ENCODE results near the gene ARHGDIG. TPM values are rescaled to one million over a fixed set of nuclear protein-coding genes. Genes with fewer than 3 reads are reported as not detected.
"Not testable (repeated sequence)": the region's sequence is repeated elsewhere in the genome, so short reads cannot be mapped to it uniquely, and the experiment has no call there.

The ARHGDIG gene
- polyA plus RNA-seq, 4 donors: 1.9 to 5.6 (median 3.5) TPM

DNA sequence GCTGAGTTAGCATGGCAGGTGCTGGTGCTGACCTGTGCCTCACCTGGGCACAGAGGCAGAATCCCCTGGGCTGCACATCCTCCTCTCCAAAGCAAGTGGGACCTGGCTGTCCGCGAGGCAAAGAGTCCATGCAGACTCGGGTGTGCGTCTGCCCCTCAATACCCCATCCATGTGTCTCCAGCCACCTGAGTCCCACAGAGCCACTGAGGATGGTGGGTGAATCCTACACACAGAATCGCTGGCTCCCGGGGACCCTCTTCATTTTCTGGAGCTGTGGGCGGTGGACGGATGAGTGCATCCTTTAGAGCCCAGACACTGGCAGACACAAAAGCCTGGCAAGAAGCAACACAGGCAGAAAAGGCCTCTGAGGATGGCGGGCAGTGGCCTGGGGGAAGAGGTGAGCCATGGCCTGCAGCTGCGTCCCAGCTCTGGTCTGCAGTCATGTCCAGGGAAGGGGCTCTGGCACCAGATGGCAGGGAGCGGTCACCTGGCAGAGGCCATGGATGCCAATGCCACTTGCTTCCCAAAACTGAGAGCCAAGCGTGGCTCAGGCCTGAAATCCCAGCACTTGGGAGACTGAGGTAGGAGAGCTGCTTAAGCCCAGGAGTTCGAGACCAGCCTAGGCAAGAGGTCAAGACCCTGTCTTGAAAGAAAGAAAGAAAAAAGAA is 42.2 kb downstream of the ARHGDIG start:
- no peak for DNase-seq (ENCODE audit: low read depth in 4 of 4, low spot score in 3 of 4)

DNA sequence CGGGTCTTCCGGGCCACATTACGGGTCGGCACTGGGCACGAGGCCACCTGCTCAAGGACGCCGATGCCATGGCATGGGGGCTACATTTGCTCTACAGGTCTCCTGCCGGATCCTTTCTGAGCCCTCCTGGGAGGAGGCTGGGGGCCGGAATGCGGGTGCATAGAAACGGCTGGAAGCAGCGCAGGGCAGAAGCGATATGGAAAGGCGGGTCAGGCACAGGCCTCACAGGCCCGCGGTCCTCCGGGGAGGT is 43.7 kb downstream of the ARHGDIG start:
- no peak for DNase-seq (ENCODE audit: low read depth in 4 of 4, low spot score in 3 of 4)

DNA sequence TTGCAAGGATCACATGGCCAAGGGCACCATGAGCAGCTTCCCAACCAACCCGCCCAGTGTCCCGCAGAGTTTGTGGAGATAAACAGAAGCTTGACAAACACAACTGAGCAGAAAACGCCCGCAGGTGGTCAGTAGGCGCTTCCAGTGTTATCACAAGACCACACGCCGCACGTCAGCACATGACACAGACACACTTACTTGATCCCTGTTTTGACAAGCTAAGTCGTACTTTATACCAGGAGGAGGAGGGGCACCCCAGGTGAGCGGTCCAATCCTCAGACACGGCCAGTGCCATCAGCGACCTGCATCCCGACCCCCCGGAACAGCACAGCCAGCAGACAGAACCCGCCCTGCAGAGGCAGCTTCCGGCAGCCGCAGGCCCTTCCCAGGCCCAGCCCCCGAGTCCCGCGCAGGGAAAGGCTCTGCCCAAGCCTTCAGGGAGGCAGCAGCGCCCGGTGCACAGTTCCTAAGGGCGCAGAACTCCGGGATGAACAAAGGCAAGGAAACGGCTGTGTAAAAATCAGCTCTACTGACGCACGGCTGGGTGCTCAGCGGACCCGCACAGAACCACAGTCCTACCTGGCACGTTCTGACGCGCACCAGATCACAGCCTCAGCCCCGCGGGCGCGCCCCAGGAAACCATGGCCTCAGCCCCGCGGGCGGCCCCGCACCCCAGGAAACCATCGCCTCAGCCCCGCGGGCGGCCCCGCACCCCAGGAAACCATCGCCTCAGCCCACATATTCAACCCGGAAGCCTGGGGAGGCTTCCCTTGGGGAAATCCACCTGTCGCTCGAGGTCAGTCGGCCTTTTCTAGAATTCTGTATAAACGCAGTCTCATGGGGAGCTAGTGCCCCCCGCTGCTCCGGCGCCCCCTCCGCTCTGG is 44.3 kb downstream of the ARHGDIG start:
- no peak for DNase-seq (ENCODE audit: low read depth in 4 of 4, low spot score in 3 of 4)

DNA sequence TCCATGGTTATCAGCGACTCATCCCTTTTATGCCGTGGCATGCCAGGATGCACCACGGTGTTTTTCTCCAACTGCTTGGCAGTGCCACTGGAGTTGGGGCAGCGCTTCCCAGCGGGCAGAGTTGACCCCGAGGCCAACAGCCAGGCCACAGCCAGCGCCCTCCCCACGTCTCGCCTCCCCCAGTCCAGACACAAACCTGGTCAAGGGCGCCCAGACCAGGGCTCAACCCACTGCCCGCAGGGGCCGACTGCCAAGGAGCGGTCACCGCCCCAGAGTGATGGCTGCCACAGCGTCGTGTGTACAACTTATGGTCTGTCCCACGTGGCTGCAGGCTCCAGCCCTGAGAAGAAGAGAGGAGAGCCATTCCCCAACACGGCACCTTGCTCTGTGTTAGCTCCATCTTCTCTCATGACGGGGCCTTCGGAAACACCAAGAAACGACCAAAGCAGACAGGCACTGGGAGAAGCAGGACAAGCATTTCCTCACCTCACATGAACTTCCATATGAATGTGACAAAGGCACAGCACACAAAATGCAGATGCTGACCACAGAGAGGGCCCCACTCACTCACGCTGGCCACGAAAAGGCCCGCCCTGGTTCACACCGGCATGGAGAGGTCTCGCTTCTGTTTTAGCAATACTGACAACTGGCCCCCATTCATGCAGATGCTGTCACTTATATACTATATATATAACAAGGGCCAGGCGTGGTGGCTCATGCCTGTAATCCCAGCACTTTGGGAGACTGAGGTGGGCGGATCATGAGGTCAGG is 45.2 kb downstream of the ARHGDIG start:
- DNase-seq (ENCODE audit: low read depth in 4 of 4, low spot score in 3 of 4): no peak

DNA sequence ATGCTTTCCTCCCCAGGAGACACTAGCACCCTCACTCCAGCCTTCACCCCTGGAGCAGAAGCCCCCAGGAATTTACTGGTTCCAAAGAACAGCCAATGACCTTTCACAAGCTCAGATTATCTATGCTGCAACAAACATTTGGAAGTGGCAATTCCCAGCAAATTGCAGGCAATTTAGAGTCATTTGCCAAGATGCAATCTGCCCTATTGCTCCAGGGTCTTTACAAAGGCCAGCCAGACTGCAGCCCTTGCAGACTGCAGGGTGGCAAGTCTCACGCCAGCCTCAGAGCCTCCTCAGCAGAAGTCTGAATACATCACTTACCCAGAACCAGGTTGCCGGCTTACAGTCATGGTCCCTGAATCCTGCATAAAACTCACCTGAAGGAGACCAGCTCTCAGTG is 50.4 kb downstream of the ARHGDIG start:
- DNase-seq (ENCODE audit: low read depth in 4 of 4, low spot score in 3 of 4): no peak

DNA sequence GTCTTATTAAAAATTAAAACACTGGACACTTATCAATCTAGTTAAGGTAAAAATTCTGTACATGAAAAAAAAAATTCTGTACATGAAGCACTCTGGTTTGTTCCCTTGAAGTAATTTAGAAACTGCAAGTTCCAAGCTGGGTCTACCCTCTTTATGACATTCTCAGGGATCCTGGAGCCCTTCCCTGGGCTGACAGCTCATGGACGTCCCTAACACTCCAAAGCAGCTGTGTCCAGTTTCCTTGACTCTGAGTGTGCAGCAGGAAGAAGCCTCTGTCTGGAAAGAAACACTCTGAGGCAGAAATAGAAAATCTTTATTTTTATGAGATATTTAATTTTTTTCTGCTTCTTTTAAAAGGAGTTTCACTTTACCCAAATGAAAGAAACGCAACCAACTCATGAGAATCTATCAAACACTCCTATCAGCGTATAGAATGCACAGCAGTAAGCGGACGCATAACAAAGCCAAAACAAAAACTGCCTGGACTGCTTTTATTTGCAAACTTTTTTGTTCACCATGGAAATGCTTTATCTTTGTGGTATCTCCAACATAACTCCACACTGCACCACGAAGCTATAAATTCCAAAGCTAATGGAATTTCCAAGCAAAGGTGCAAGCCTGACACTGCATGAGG is 50.9 kb downstream of the ARHGDIG start:
- not testable (repeated sequence) for DNase-seq (ENCODE audit: low read depth in 4 of 4, low spot score in 3 of 4)

Other genes with a start within 250 kb of the ARHGDIG start
- gene POLR3K, start 227.0 kb upstream of the ARHGDIG start, polyA plus RNA-seq (ENCODE audit: insufficient read length in 4 of 4): 10 to 100 TPM; 11.3 to 13.2 (median 12.9) TPM
- 10 to 100 TPM; 41.8 to 52.1 (median 47.6) TPM for gene SNRNP25, start 226.8 kb upstream of the ARHGDIG start, polyA plus RNA-seq (ENCODE audit: insufficient read length in 4 of 4)
- gene RHBDF1, start 208.0 kb upstream of the ARHGDIG start, polyA plus RNA-seq (ENCODE audit: insufficient read length in 4 of 4): 10 to 100 TPM; 21.4 to 28.8 (median 28.1) TPM
- gene MPG, start 202.4 kb upstream of the ARHGDIG start, polyA plus RNA-seq (ENCODE audit: insufficient read length in 4 of 4): 10 to 100 TPM; 20.7 to 35.2 (median 23.2) TPM
- gene NPRL3, start 141.9 kb upstream of the ARHGDIG start, polyA plus RNA-seq (ENCODE audit: insufficient read length in 4 of 4): 10 to 100 TPM; 26.4 to 32.2 (median 29.6) TPM
- 1 to 10 TPM in 2 of 4 donors, under 1 TPM in 2; 0.37 to 4.2 (median 1.7) TPM for gene HBZ, start 127.9 kb upstream of the ARHGDIG start, polyA plus RNA-seq (ENCODE audit: insufficient read length in 4 of 4)
- gene HBM, start 114.6 kb upstream of the ARHGDIG start, polyA plus RNA-seq (ENCODE audit: insufficient read length in 4 of 4): 1 to 10 TPM; 2.1 to 5.7 (median 3.7) TPM
- 1,000 to 10,000 TPM in 3 of 4 donors, 100 to 1,000 TPM in 1; 794 to 1,266 (median 1,092) TPM for gene HBA2, start 107.7 kb upstream of the ARHGDIG start, polyA plus RNA-seq (ENCODE audit: insufficient read length in 4 of 4)
- gene HBA1, start 103.9 kb upstream of the ARHGDIG start, polyA plus RNA-seq (ENCODE audit: insufficient read length in 4 of 4): 100 to 1,000 TPM; 530 to 845 (median 681) TPM
- gene HBQ1, start 100.1 kb upstream of the ARHGDIG start, polyA plus RNA-seq (ENCODE audit: insufficient read length in 4 of 4): under 1 TPM; 0.51 to 0.90 (median 0.78) TPM
- gene LUC7L, start 51.1 kb upstream of the ARHGDIG start, polyA plus RNA-seq (ENCODE audit: insufficient read length in 4 of 4): 100 to 1,000 TPM; 104 to 141 (median 122) TPM
- gene FAM234A, start 45.8 kb upstream of the ARHGDIG start, polyA plus RNA-seq (ENCODE audit: insufficient read length in 4 of 4): 10 to 100 TPM; 75.5 to 88.2 (median 81.5) TPM
- 1 to 10 TPM in 3 of 4 donors, under 1 TPM in 1; 0.68 to 2.8 (median 1.9) TPM for gene RGS11, start 4.6 kb upstream of the ARHGDIG start, polyA plus RNA-seq (ENCODE audit: insufficient read length in 4 of 4)
- gene PDIA2, start 2.6 kb downstream of the ARHGDIG start, polyA plus RNA-seq (ENCODE audit: insufficient read length in 4 of 4): 1 to 10 TPM in 2 of 4 donors, under 1 TPM in 2; 0.53 to 2.0 (median 1.2) TPM
- 10 to 100 TPM; 16.9 to 23.0 (median 17.6) TPM for gene AXIN1, start 72.1 kb downstream of the ARHGDIG start, polyA plus RNA-seq (ENCODE audit: insufficient read length in 4 of 4)
- gene MRPL28, start 89.9 kb downstream of the ARHGDIG start, polyA plus RNA-seq (ENCODE audit: insufficient read length in 4 of 4): 10 to 100 TPM; 68.4 to 92.6 (median 70.9) TPM
- gene PGAP6, start 101.4 kb downstream of the ARHGDIG start, polyA plus RNA-seq (ENCODE audit: insufficient read length in 4 of 4): 10 to 100 TPM; 56.8 to 71.3 (median 58.8) TPM
- gene NME4, start 116.6 kb downstream of the ARHGDIG start, polyA plus RNA-seq (ENCODE audit: insufficient read length in 4 of 4): 100 to 1,000 TPM; 110 to 143 (median 117) TPM
- 10 to 100 TPM; 17.8 to 40.4 (median 32.2) TPM for gene DECR2, start 121.3 kb downstream of the ARHGDIG start, polyA plus RNA-seq (ENCODE audit: insufficient read length in 4 of 4)
- gene RAB11FIP3, start 145.1 kb downstream of the ARHGDIG start, polyA plus RNA-seq (ENCODE audit: insufficient read length in 4 of 4): 100 to 1,000 TPM in 1 of 4 donors, 10 to 100 TPM in 3; 72.7 to 100 (median 91.3) TPM
- 10 to 100 TPM; 23.1 to 35.7 (median 26.3) TPM for gene CAPN15, start 247.1 kb downstream of the ARHGDIG start, polyA plus RNA-seq (ENCODE audit: insufficient read length in 4 of 4)

All from right renal pelvis (tissue), 4 donors.